GM23338 (cell line): ENCODE results near the gene TRIM67.

Source experiments
- CREB1 ChIP-seq: fragments of 250-450 bp; sonication (Bioruptor Pico); IDR thresholded peaks from 2 replicates; pipeline ENCODE4 v1.5.0; 2020; ENCODE audit warnings: low read depth, mild to moderate bottlenecking, moderate library complexity
- CTCF ChIP-seq, 2 experiments: fragments of 200-600 bp in 1 of 2; sonication (generic) in 1 of 2; conservative IDR thresholded peaks; 2 replicates each; pipeline versions ENCODE4 v1.5.1 to v1.6.1; 2016 to 2017; ENCODE audit warnings: antibody characterized with exemption in 2 of 2, low read depth in 2 of 2, mild to moderate bottlenecking in 2 of 2, moderate library complexity in 1 of 2
- EZH2 ChIP-seq: fragments of 200-600 bp; sonication (generic); IDR thresholded peaks from one replicate; pipeline ENCODE4 v1.8.0; 2017; ENCODE audit warnings: antibody characterized with exemption, mild to moderate bottlenecking, low read depth; ENCODE audit not compliant: unreplicated experiment
- JUNB ChIP-seq: IDR thresholded peaks from one replicate; pipeline ENCODE4 v1.6.1; 2016; ENCODE audit warnings: antibody characterized with exemption; ENCODE audit not compliant: unreplicated experiment
- TF ChIP-seq, protein P1 (sequence below): IDR thresholded peaks from 2 replicates; pipeline ENCODE4 v1.6.1; 2016; ENCODE audit warnings: antibody characterized with exemption

DNA sequence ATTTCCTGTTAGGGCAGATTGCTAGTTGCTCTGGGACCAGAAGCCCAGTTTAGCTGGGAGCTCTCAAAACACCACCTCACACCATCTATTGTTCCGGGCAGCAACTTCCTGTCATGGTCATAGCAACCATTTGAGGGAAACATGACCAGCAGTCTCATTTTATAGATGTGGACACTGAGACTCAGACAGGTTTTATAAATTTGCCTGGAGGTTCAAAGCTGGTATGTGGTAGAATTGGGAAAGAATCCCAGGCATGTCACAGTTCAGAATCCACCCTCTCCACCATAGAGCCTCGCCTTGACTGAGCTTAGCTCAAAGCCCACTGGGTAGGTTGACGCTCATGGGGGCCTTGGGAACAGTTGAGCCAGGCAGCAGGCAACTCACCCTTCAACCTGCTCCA lies 14.0 kb upstream of the TRIM67 start:
- TF ChIP-seq CTCF (conservative IDR thresholded peaks at IDR 0.05; ENCODE audit: low read depth in 2 of 2), result no peak
- TF ChIP-seq CREB1 (CRISPR knock-in tag), result no peak
- no peak for TF ChIP-seq EZH2
- TF ChIP-seq, protein P1, sequence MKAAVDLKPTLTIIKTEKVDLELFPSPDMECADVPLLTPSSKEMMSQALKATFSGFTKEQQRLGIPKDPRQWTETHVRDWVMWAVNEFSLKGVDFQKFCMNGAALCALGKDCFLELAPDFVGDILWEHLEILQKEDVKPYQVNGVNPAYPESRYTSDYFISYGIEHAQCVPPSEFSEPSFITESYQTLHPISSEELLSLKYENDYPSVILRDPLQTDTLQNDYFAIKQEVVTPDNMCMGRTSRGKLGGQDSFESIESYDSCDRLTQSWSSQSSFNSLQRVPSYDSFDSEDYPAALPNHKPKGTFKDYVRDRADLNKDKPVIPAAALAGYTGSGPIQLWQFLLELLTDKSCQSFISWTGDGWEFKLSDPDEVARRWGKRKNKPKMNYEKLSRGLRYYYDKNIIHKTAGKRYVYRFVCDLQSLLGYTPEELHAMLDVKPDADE, result no peak
- no peak for TF ChIP-seq JUNB
